HG02759 (cell line): Measurements from ENCODE around the gene LIM2.
A peak's percentile ranks its signal among the peaks of the same experiment; 100 is the strongest.
"Not testable (repeated sequence)": the region's sequence is repeated elsewhere in the genome, so short reads cannot be mapped to it uniquely, and the experiment has no call there.

ENCODE experiments used
- ATAC-seq: cut with Tn5 transposase; IDR thresholded peaks from one replicate; pipeline ENCODE4 v1.9.1; 2021; ENCODE audit warnings: mild to moderate bottlenecking, moderate library complexity; ENCODE audit not compliant: unreplicated experiment

The LIM2 gene

GRCh38 chr19:51397453-51397852 lies 9.7 kb upstream of the LIM2 start:
- not testable (repeated sequence) for ATAC-seq

- no peak for ATAC-seq
Measured at GRCh38 chr19:51396175-51396574, 8.4 kb upstream of the LIM2 start.

- ATAC-seq = peak; percentile 88
Measured at GRCh38 chr19:51394050-51394836, 6.5 kb upstream of the LIM2 start.

- ATAC-seq = no peak
Measured at GRCh38 chr19:51392701-51393100, 4.9 kb upstream of the LIM2 start.

- no peak for ATAC-seq
Measured at GRCh38 chr19:51391073-51391611, 3.4 kb upstream of the LIM2 start.

GRCh38 chr19:51389143-51389542 lies 1.4 kb upstream of the LIM2 start:
- ATAC-seq = no peak

- no peak for ATAC-seq
Measured at GRCh38 chr19:51386882-51387520, 773 bp downstream of the LIM2 start.

- ATAC-seq = no peak
Measured at GRCh38 chr19:51382004-51382403, 5.8 kb downstream of the LIM2 start.

- ATAC-seq = no peak
Measured at GRCh38 chr19:51380379-51380778, 7.4 kb downstream of the LIM2 start.

GRCh38 chr19:51377422-51377821 lies 10.4 kb downstream of the LIM2 start:
- ATAC-seq = no peak

GRCh38 chr19:51375504-51376221 lies 12.1 kb downstream of the LIM2 start:
- no peak for ATAC-seq

GRCh38 chr19:51372649-51373504 lies 14.9 kb downstream of the LIM2 start, which contains the start of gene NKG7:
Gene NKG7, minus strand, starts transcription at chr19:51372654. Its CDS starts 119 bp downstream, at chr19:51372535.
- no peak for ATAC-seq

- ATAC-seq = no peak
Measured at GRCh38 chr19:51372021-51372648, 15.6 kb downstream of the LIM2 start.

- no peak for ATAC-seq
Measured at GRCh38 chr19:51371186-51371690, 16.5 kb downstream of the LIM2 start.

GRCh38 chr19:51370230-51370629 lies 17.5 kb downstream of the LIM2 start:
- ATAC-seq = no peak

- no peak for ATAC-seq
Measured at GRCh38 chr19:51368366-51369282, 19.1 kb downstream of the LIM2 start, which contains the start of gene CLDND2. Gene CLDND2, minus strand, starts transcription at chr19:51369003. Its CDS starts 426 bp downstream, at chr19:51368577.

- peak; percentile 79 for ATAC-seq
Measured at GRCh38 chr19:51367565-51368365, 20.0 kb downstream of the LIM2 start.

- peak; percentile 4 for ATAC-seq
Measured at GRCh38 chr19:51367255-51367564, 20.6 kb downstream of the LIM2 start.
